Measurements from ENCODE around the gene GRM7.

DNA sequence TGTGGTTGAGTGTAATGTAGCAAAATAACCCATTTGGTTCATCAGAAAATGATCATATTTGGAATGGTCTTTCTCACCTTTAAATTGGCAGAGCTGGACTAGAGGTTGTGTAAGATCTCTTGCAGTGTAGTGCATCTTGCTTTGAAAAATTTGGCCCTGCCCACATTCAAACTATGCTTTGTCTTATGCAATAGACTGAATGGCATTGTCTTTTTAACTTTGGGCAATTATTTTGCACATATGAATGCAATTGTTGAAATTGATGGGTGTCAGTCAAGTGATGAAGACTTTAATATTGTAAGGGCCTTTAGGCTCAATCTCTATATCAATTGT lies 381.4 kb downstream of the GRM7 start:
- TF ChIP-seq POLR2A (IDR thresholded peaks at IDR 0.05), result no peak
- TF ChIP-seq, protein P1, sequence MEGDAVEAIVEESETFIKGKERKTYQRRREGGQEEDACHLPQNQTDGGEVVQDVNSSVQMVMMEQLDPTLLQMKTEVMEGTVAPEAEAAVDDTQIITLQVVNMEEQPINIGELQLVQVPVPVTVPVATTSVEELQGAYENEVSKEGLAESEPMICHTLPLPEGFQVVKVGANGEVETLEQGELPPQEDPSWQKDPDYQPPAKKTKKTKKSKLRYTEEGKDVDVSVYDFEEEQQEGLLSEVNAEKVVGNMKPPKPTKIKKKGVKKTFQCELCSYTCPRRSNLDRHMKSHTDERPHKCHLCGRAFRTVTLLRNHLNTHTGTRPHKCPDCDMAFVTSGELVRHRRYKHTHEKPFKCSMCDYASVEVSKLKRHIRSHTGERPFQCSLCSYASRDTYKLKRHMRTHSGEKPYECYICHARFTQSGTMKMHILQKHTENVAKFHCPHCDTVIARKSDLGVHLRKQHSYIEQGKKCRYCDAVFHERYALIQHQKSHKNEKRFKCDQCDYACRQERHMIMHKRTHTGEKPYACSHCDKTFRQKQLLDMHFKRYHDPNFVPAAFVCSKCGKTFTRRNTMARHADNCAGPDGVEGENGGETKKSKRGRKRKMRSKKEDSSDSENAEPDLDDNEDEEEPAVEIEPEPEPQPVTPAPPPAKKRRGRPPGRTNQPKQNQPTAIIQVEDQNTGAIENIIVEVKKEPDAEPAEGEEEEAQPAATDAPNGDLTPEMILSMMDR (IDR thresholded peaks at IDR 0.05), result no peak
